T-helper 17 cell (primary cell): ENCODE measurements around the gene AZI2. TPM values are rescaled to one million over a fixed set of nuclear protein-coding genes. Genes with fewer than 3 reads are reported as not detected.

Experiments
- ATAC-seq: fragments of 150-1000 bp; cut with Tn5 transposase; 2 replicates; pipeline ENCODE4 v1.10.0; 2021; ENCODE audit warnings: mild to moderate bottlenecking, moderate library complexity
- DNase-seq, 3 donors: peaks; one replicate each; pipeline versions ENCODE4 v3.0.0 to v3.0.0-alpha.2; 2020 to 2021
- H3K9me3 ChIP-seq: one replicate; pipeline ENCODE4 v1.7.0; 2013; ENCODE audit warnings: low read length, mild to moderate bottlenecking; ENCODE audit not compliant: control insufficient read depth, poor library complexity, severe bottlenecking
- H3K27ac Mint-ChIP-seq: one replicate; pipeline ENCODE4 v1.8.0; 2022; ENCODE audit warnings: mild to moderate bottlenecking, moderate library complexity, mixed read lengths
- H3K27me3 Mint-ChIP-seq: one replicate; pipeline ENCODE4 v1.8.0; 2022; ENCODE audit warnings: mixed read lengths
- H3K36me3 Mint-ChIP-seq: one replicate; pipeline ENCODE4 v1.8.0; 2022; ENCODE audit warnings: low read depth, mixed read lengths
- H3K4me1 Mint-ChIP-seq: one replicate; pipeline ENCODE4 v1.8.0; 2022; ENCODE audit warnings: mild to moderate bottlenecking, mixed read lengths
- H3K4me3 Mint-ChIP-seq: one replicate; pipeline ENCODE4 v1.8.0; 2022; ENCODE audit warnings: mild to moderate bottlenecking, moderate library complexity, mixed read lengths
- total RNA-seq, 4 donors: library from RNA in 2 of 4; stranded (reverse) in 2 of 4; gene quantifications; one replicate each; pipeline ENCODE4 v1.2.3 and lab custom pipeline; 2022 to 2026

The AZI2 gene
- total RNA-seq (10 to 100 TPM; 27.0 to 28.1 TPM), total RNA-seq (lab: John Stamatoyannopoulos, UW) (27.8 to 51.8 reads per million in 2 donors)

GRCh38 chr3:28348629-28349468 lies at the start of gene AZI2, which contains the start of gene ZCWPW2:
TSS of gene AZI2 (minus strand) at chr3:28348824. CDS start at chr3:28340617, 8,207 bp downstream.
TSS of gene ZCWPW2 (plus strand) at chr3:28348721. CDS start at chr3:28413069, 64,348 bp downstream.
- peaks cover 4% of the 10 kb centered on the region for H3K36me3 Mint-ChIP-seq
- peak; percentile 91 for ATAC-seq
- H3K4me1 Mint-ChIP-seq = peaks cover 40% of the 10 kb centered on the region
- H3K9me3 ChIP-seq = peaks cover 3% of the 10 kb centered on the region
- DNase-seq = peak; percentile 86 to 88 (median 87)
- H3K27ac Mint-ChIP-seq = peak within 1 kb of the TSS; percentile 97
- no peaks in the 10 kb centered on the region for H3K27me3 Mint-ChIP-seq
- peak within 1 kb of the TSS; percentile 95 for H3K4me3 Mint-ChIP-seq

GRCh38 chr3:28388978-28389377 lies 40.4 kb upstream of the AZI2 start:
- Mint-ChIP-seq H3K4me3 (no peak overlapping the region), H3K27ac (no peak overlapping the region), H3K27me3 (no peaks in the 10 kb centered on the region), H3K36me3 (no peaks in the 10 kb centered on the region), H3K4me1 (no peaks in the 10 kb centered on the region)
- DNase-seq = no peak
- ATAC-seq = no peak
- H3K9me3 ChIP-seq = no peaks in the 10 kb centered on the region

- H3K36me3 Mint-ChIP-seq = no peaks in the 10 kb centered on the region
- no peak overlapping the region for H3K4me3 Mint-ChIP-seq
- no peak for ATAC-seq
Observed at GRCh38 chr3:28386049-28386448, 37.4 kb upstream of the AZI2 start.

GRCh38 chr3:28376424-28376823 lies 27.8 kb upstream of the AZI2 start:
- H3K27me3 Mint-ChIP-seq = no peaks in the 10 kb centered on the region
- ATAC-seq = no peak
- H3K4me3 Mint-ChIP-seq = no peak overlapping the region
- DNase-seq = no peak
- H3K36me3 Mint-ChIP-seq = no peaks in the 10 kb centered on the region
- H3K4me1 Mint-ChIP-seq = no peaks in the 10 kb centered on the region
- no peak overlapping the region for H3K27ac Mint-ChIP-seq
- peaks cover 2% of the 10 kb centered on the region for H3K9me3 ChIP-seq

More at GRCh38 chr3:28386049-28386448, 37.4 kb upstream of the AZI2 start:
- no peaks in the 10 kb centered on the region for H3K9me3 ChIP-seq
- H3K27me3 Mint-ChIP-seq = no peaks in the 10 kb centered on the region
- no peaks in the 10 kb centered on the region for H3K4me1 Mint-ChIP-seq
- no peak for DNase-seq
- H3K27ac Mint-ChIP-seq = no peak overlapping the region

GRCh38 chr3:28349469-28350000 lies 911 bp upstream of the AZI2 start:
- peak overlapping the region; percentile 97 for H3K27ac Mint-ChIP-seq
- DNase-seq = no peak
- peak overlapping the region; percentile 95 for H3K4me3 Mint-ChIP-seq
- no peak for ATAC-seq
- H3K36me3 Mint-ChIP-seq = peaks cover 4% of the 10 kb centered on the region
- H3K27me3 Mint-ChIP-seq = no peaks in the 10 kb centered on the region
- H3K4me1 Mint-ChIP-seq = peaks cover 40% of the 10 kb centered on the region
- H3K9me3 ChIP-seq = peaks cover 3% of the 10 kb centered on the region

- peak overlapping the region; percentile 97 for H3K27ac Mint-ChIP-seq
- DNase-seq (no peak), ATAC-seq (no peak)
- peaks cover 4% of the 10 kb centered on the region for H3K36me3 Mint-ChIP-seq
- H3K4me3 Mint-ChIP-seq = peak overlapping the region; percentile 95
- H3K27me3 Mint-ChIP-seq = no peaks in the 10 kb centered on the region
- peaks cover under 1% of the 10 kb centered on the region for H3K9me3 ChIP-seq
- H3K4me1 Mint-ChIP-seq = peaks cover 40% of the 10 kb centered on the region
Observed at GRCh38 chr3:28348265-28348628, 377 bp downstream of the AZI2 start.

GRCh38 chr3:28347374-28348264 lies 1.0 kb downstream of the AZI2 start:
- Mint-ChIP-seq H3K4me1 (peaks cover 43% of the 10 kb centered on the region), H3K36me3 (peaks cover 4% of the 10 kb centered on the region), H3K4me3 (peak overlapping the region; percentile 95), H3K27ac (peak overlapping the region; percentile 97), H3K27me3 (no peaks in the 10 kb centered on the region)
- no peaks in the 10 kb centered on the region for H3K9me3 ChIP-seq
- DNase-seq (no peak), ATAC-seq (no peak)

GRCh38 chr3:28345690-28346089 lies 2.9 kb downstream of the AZI2 start:
- Mint-ChIP-seq H3K4me1 (peaks cover 54% of the 10 kb centered on the region), H3K27ac (no peak overlapping the region), H3K4me3 (no peak overlapping the region)

GRCh38 chr3:28343144-28343543 lies 5.5 kb downstream of the AZI2 start:
- Mint-ChIP-seq H3K36me3 (no peaks in the 10 kb centered on the region), H3K27me3 (no peaks in the 10 kb centered on the region), H3K4me3 (no peak overlapping the region), H3K4me1 (peaks cover 42% of the 10 kb centered on the region), H3K27ac (peak overlapping the region; percentile 21)
- H3K9me3 ChIP-seq = no peaks in the 10 kb centered on the region
- DNase-seq (no peak), ATAC-seq (no peak)

More at GRCh38 chr3:28345690-28346089, 2.9 kb downstream of the AZI2 start:
- no peaks in the 10 kb centered on the region for H3K27me3 Mint-ChIP-seq
- H3K36me3 Mint-ChIP-seq = no peaks in the 10 kb centered on the region
- DNase-seq (no peak), ATAC-seq (no peak)
- H3K9me3 ChIP-seq = no peaks in the 10 kb centered on the region

GRCh38 chr3:28337230-28337629 lies 11.4 kb downstream of the AZI2 start:
- ATAC-seq = no peak
- Mint-ChIP-seq H3K27me3 (no peaks in the 10 kb centered on the region), H3K27ac (no peak overlapping the region), H3K4me1 (peaks cover 10% of the 10 kb centered on the region), H3K4me3 (no peak overlapping the region), H3K36me3 (peaks cover 3% of the 10 kb centered on the region)
- DNase-seq = no peak
- H3K9me3 ChIP-seq = no peaks in the 10 kb centered on the region

- Mint-ChIP-seq H3K4me1 (peaks cover 3% of the 10 kb centered on the region), H3K27ac (peak overlapping the region; percentile 39), H3K4me3 (no peak overlapping the region), H3K27me3 (no peaks in the 10 kb centered on the region), H3K36me3 (peaks cover 3% of the 10 kb centered on the region)
- H3K9me3 ChIP-seq = no peaks in the 10 kb centered on the region
- no peak for DNase-seq
- ATAC-seq = no peak
Observed at GRCh38 chr3:28335246-28335645, 13.4 kb downstream of the AZI2 start.

- Mint-ChIP-seq H3K4me1 (peaks cover 3% of the 10 kb centered on the region), H3K36me3 (peaks cover 3% of the 10 kb centered on the region), H3K27me3 (no peaks in the 10 kb centered on the region), H3K27ac (no peak overlapping the region), H3K4me3 (no peak overlapping the region)
- DNase-seq (no peak), ATAC-seq (no peak)
- H3K9me3 ChIP-seq = no peaks in the 10 kb centered on the region
Observed at GRCh38 chr3:28334552-28334951, 14.1 kb downstream of the AZI2 start.
